ENCODE measurements around the gene TMEM126A. TPM values are rescaled to one million over a fixed set of nuclear protein-coding genes. Genes with fewer than 3 reads are reported as not detected.
"Not testable (repeated sequence)": the region's sequence is repeated elsewhere in the genome, so short reads cannot be mapped to it uniquely, and the experiment has no call there.

The TMEM126A gene
- total and polyA plus RNA-seq, 2 of the 13 experiments (the other 11 are each of a cell fraction or from before 2014, with no cell fraction given), result 59.5 to 66.9 TPM

DNA sequence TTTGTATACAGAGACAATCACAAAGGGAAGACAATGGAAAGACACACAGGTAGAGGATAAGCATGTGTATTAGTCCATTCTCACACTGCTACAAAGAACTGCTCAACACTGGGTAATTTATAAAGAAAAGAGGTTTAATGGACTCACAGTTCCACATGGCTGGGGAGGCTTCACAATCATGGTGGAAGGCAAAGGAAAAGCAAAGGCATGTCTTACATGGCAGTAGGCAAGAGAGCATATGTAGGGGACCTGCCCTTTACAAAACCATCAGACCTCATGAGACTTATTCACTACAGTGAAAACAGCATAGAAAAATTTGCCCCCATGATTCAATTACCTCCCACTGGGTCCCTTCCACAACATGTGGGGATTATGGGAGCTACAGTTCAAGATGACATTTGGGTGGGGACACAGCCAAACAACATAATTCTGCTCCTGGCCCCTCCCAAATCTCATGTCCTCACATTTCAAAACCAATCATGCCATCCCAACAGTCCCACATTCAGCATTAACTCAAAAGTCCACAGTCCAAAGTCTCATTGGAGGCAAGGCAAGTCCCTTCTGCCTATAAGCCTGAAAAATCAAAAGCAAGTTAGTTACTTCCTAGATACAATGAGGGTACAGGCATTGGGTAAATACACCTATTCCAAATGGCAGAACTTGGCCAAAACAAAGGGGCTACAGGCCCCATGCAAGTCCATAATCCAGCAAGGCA is 23.3 kb downstream of the TMEM126A start:
- CTCF ChIA-PET (ENCODE audit: low intra/inter-chr PET ratio, low total read pairs); intact Hi-C loops (cut with micrococcal nuclease; ENCODE audit: unreplicated experiment); H3K79me2 ChIP-seq (ENCODE audit: insufficient read depth, low read length); in situ Hi-C loops (cut with HindIII; ENCODE audit: extremely low pct_ligation_motif_present, low pct_unique_long_range_greater_than_20kb); H3K36me3 ChIP-seq (replicated peaks in 1 of 2; ENCODE audit: control insufficient read depth in 1 of 2, insufficient read depth in 2 of 2, low read length in 2 of 2); H3K27ac ChIP-seq (ENCODE audit: extremely low read length, insufficient read depth, low read length); H3K27me3 ChIP-seq (ENCODE audit: control insufficient read depth in 1 of 2, insufficient read depth in 2 of 2, low read length in 2 of 2); H3K9ac ChIP-seq (ENCODE audit: insufficient read depth, low read depth, low read length); H3K4me2 ChIP-seq (ENCODE audit: low read depth, low read length); FAIRE-seq; BruUV-seq (replicated peaks); POLR2A ChIA-PET; H3K4me3 ChIP-seq (replicated peaks in 1 of 3; ENCODE audit: insufficient read depth in 1 of 3, low read depth in 2 of 3, low read length in 3 of 3); H3K9me3 ChIP-seq (ENCODE audit: low read length); H4K20me1 ChIP-seq (ENCODE audit: insufficient read depth, low read length); H2AFZ ChIP-seq (ENCODE audit: low read length): not testable (repeated sequence)
- DNase-seq (ENCODE audit: low spot score), result peak; percentile 24
- peak; percentile 39; the same call in 1 of the 3 replicates for ATAC-seq
- peaks cover 19% of the 10 kb centered on the region for H3K4me1 ChIP-seq (ENCODE audit: insufficient read depth, low read length)
- TF ChIP-seq ZNF644 (CRISPR knock-in tag; IDR thresholded peaks at IDR 0.05; ENCODE audit: low read depth), result peak; percentile 34; the same call in 1 of the 2 replicates
- TF ChIP-seq HNF4A (CRISPR knock-in tag; IDR thresholded peaks at IDR 0.05), result peak; percentile 69
- peak; percentile 82; the same call in 1 of the 2 replicates for TF ChIP-seq ZNF431 (CRISPR knock-in tag; IDR thresholded peaks at IDR 0.05; ENCODE audit: borderline replicate concordance, low read depth)

DNA sequence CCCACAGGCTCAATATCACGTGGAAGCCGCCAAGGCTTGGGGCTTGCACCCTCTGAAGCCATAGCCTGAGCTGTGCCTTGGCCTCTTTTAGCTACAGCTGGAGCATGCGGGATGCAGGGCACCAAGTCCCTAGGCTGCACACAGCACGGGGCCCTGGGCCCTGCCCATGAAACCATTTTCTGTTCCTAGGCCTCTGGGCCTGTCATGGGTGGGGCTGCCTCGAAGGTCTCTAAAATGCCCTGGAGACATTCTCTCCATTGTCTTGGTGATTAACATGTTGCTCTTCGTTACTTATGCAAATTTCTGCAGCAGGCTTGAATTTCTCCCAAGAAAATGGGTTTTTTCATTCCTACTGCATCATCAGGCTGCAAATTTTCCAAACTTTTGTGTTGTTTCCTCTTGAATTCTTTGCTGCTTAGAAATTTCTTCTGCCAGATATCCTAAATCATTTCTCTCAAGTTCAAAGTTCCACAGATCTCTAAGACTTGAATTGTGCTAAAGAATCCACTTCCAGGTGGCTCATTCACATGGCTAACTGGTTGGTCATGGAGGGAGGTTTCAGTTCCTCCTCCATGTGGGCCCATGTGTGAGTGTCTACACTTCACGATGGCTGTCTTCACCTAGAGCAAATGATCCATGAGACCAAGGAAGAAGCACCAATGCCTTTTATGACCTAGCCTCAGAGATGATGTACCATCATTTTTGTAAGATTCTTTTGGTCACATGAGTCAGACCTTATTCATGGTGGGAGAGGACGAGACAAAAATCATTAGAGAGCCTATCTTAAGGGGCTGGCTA is 24.5 kb downstream of the TMEM126A start:
- in situ Hi-C loops (cut with HindIII; ENCODE audit: extremely low pct_ligation_motif_present, low pct_unique_long_range_greater_than_20kb) (no loop called here), intact Hi-C loops (cut with micrococcal nuclease; ENCODE audit: unreplicated experiment) (no loop called here)
- H3K27me3 ChIP-seq (ENCODE audit: control insufficient read depth in 1 of 2, insufficient read depth in 2 of 2, low read length in 2 of 2), result no peaks in the 10 kb centered on the region; a peak in 1 of 5 replicates
- H3K36me3 ChIP-seq (replicated peaks in 1 of 2; ENCODE audit: control insufficient read depth in 1 of 2, insufficient read depth in 2 of 2, low read length in 2 of 2), result no peaks in the 10 kb centered on the region
- H4K20me1 ChIP-seq (ENCODE audit: insufficient read depth, low read length), result no peaks in the 10 kb centered on the region
- no peak for FAIRE-seq
- POLR2A ChIA-PET, result no interaction called here
- no peak; the same call in 2 of the 3 replicates for ATAC-seq
- no peaks in the 10 kb centered on the region for H3K79me2 ChIP-seq (ENCODE audit: insufficient read depth, low read length)
- H3K9me3 ChIP-seq (ENCODE audit: low read length), result no peaks in the 10 kb centered on the region
- H3K4me3 ChIP-seq (replicated peaks in 1 of 3; ENCODE audit: insufficient read depth in 1 of 3, low read depth in 2 of 3, low read length in 3 of 3), result no peak overlapping the region
- no TSS peak for BruUV-seq (replicated peaks)
- CTCF ChIA-PET (ENCODE audit: low intra/inter-chr PET ratio, low total read pairs), result no interaction called here
- no peak overlapping the region for H3K9ac ChIP-seq (ENCODE audit: insufficient read depth, low read depth, low read length)
- DNase-seq (ENCODE audit: low spot score), result no peak
- H3K4me2 ChIP-seq (ENCODE audit: low read depth, low read length), result no peak overlapping the region
- TF ChIP-seq, protein P1, sequence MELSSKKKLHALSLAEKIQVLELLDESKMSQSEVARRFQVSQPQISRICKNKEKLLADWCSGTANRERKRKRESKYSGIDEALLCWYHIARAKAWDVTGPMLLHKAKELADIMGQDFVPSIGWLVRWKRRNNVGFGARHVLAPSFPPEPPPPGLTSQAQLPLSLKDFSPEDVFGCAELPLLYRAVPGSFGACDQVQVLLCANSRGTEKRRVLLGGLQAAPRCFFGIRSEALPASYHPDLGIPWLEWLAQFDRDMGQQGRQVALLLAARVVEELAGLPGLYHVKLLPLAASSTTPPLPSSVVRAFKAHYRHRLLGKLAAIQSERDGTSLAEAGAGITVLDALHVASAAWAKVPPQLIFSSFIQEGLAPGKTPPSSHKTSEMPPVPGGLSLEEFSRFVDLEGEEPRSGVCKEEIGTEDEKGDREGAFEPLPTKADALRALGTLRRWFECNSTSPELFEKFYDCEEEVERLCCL (CRISPR knock-in tag; IDR thresholded peaks at IDR 0.05; ENCODE audit: borderline replicate concordance), result no peak
- TF ChIP-seq ZNF674 (CRISPR knock-in tag; IDR thresholded peaks at IDR 0.05; ENCODE audit: low read depth) (no peak), KLF6 (CRISPR knock-in tag; IDR thresholded peaks at IDR 0.05) (no peak)
- no peak overlapping the region for H2AFZ ChIP-seq (ENCODE audit: low read length)
- peaks cover 12% of the 10 kb centered on the region for H3K4me1 ChIP-seq (ENCODE audit: insufficient read depth, low read length)
- WGBS (ENCODE audit: low lambda C conversion rate), result 14% methylated on average over 4 of the region's 8 CpGs
- H3K27ac ChIP-seq (ENCODE audit: extremely low read length, insufficient read depth, low read length), result no peak overlapping the region

Data from HepG2 (cell line).